ENCODE data around the gene OR5H14.

OR5H14 gene

GRCh38 chr3:98147179-98147578, at the start of gene OR5H14:
TSS of gene OR5H14 (plus strand) at chr3:98147479. CDS start at chr3:98149386, 1,907 bp downstream.
- no peak for TF ChIP-seq EZH2phosphoT487 (IDR thresholded peaks at IDR 0.05; ENCODE audit: low read length)
- Histone ChIP-seq H2AFZ (ENCODE audit: low read length) (no peak within 1 kb of the TSS), H3K27ac (ENCODE audit: low read length) (no peak within 1 kb of the TSS), H3K4me1 (ENCODE audit: low read length) (no peaks in the 10 kb centered on the region), H3K79me2 (ENCODE audit: low read length) (no peaks in the 10 kb centered on the region), H3K9ac (ENCODE audit: low read length) (no peak within 1 kb of the TSS), H3K4me2 (ENCODE audit: low read depth, low read length) (no peak within 1 kb of the TSS), H3K4me3 (ENCODE audit: low read length) (no peak within 1 kb of the TSS), H3K9me2 (replicated peaks; ENCODE audit: insufficient read depth, low read length) (no peaks in the 10 kb centered on the region), H3K9me3 (replicated peaks; ENCODE audit: insufficient read depth, low read length) (no peaks in the 10 kb centered on the region), H3F3A (ENCODE audit: insufficient read depth, low read length) (no peaks in the 10 kb centered on the region), H3K27me3 (replicated peaks; ENCODE audit: insufficient read depth, low read length) (no peaks in the 10 kb centered on the region), H3K36me3 (replicated peaks; ENCODE audit: insufficient read depth, low read length) (no peaks in the 10 kb centered on the region), H4K20me1 (ENCODE audit: insufficient read depth, low read length) (no peaks in the 10 kb centered on the region)
- no peak for DNase-seq

- H3K79me2 ChIP-seq (ENCODE audit: low read length), result no peaks in the 10 kb centered on the region
- H3K9me3 ChIP-seq (replicated peaks; ENCODE audit: insufficient read depth, low read length), result no peaks in the 10 kb centered on the region
- no peak for TF ChIP-seq EZH2phosphoT487 (IDR thresholded peaks at IDR 0.05; ENCODE audit: low read length)
- TF ChIP-seq EZH2 (optimal IDR thresholded peaks at IDR 0.05; ENCODE audit: low read depth, low read length), result no peak
- no peak for TF ChIP-seq CTCF (IDR thresholded peaks at IDR 0.05; ENCODE audit: low read length)
- no peaks in the 10 kb centered on the region for H3K36me3 ChIP-seq (replicated peaks; ENCODE audit: insufficient read depth, low read length)
- no peaks in the 10 kb centered on the region for H3K9me2 ChIP-seq (replicated peaks; ENCODE audit: insufficient read depth, low read length)
- H4K20me1 ChIP-seq (ENCODE audit: insufficient read depth, low read length), result no peaks in the 10 kb centered on the region
- H3F3A ChIP-seq (ENCODE audit: insufficient read depth, low read length), result no peaks in the 10 kb centered on the region
- H3K4me1 ChIP-seq (ENCODE audit: low read length), result no peaks in the 10 kb centered on the region
- no peak overlapping the region for H3K27ac ChIP-seq (ENCODE audit: low read length)
- H3K9ac ChIP-seq (ENCODE audit: low read length), result no peak overlapping the region
- no peak overlapping the region for H3K4me2 ChIP-seq (ENCODE audit: low read depth, low read length)
- no peak for DNase-seq
- H3K4me3 ChIP-seq (ENCODE audit: low read length), result no peak overlapping the region
- no peak overlapping the region for H2AFZ ChIP-seq (ENCODE audit: low read length)
- no peaks in the 10 kb centered on the region for H3K27me3 ChIP-seq (replicated peaks; ENCODE audit: insufficient read depth, low read length)
These were observed 47.4 kb upstream of the OR5H14 start for GRCh38 chr3:98099848-98100247.

- no peak for DNase-seq
- H3K27me3 ChIP-seq (replicated peaks; ENCODE audit: insufficient read depth, low read length), result no peaks in the 10 kb centered on the region
- H3K9me3 ChIP-seq (replicated peaks; ENCODE audit: insufficient read depth, low read length), result no peaks in the 10 kb centered on the region
- no peak overlapping the region for H2AFZ ChIP-seq (ENCODE audit: low read length)
- no peaks in the 10 kb centered on the region for H3K36me3 ChIP-seq (replicated peaks; ENCODE audit: insufficient read depth, low read length)
- no peak overlapping the region for H3K4me3 ChIP-seq (ENCODE audit: low read length)
- no peaks in the 10 kb centered on the region for H3K4me1 ChIP-seq (ENCODE audit: low read length)
- H3K9ac ChIP-seq (ENCODE audit: low read length), result no peak overlapping the region
- no peaks in the 10 kb centered on the region for H3F3A ChIP-seq (ENCODE audit: insufficient read depth, low read length)
- H3K9me2 ChIP-seq (replicated peaks; ENCODE audit: insufficient read depth, low read length), result no peaks in the 10 kb centered on the region
- no peak overlapping the region for H3K4me2 ChIP-seq (ENCODE audit: low read depth, low read length)
- TF ChIP-seq EZH2phosphoT487 (IDR thresholded peaks at IDR 0.05; ENCODE audit: low read length), result no peak
- TF ChIP-seq EZH2 (optimal IDR thresholded peaks at IDR 0.05; ENCODE audit: low read depth, low read length), result no peak
- no peak for TF ChIP-seq CTCF (IDR thresholded peaks at IDR 0.05; ENCODE audit: low read length)
- H3K27ac ChIP-seq (ENCODE audit: low read length), result no peak overlapping the region
- H3K79me2 ChIP-seq (ENCODE audit: low read length), result no peaks in the 10 kb centered on the region
- H4K20me1 ChIP-seq (ENCODE audit: insufficient read depth, low read length), result no peaks in the 10 kb centered on the region
These were observed 39.1 kb upstream of the OR5H14 start for GRCh38 chr3:98108162-98108561.

GRCh38 chr3:98109807-98110549, 37.3 kb upstream of the OR5H14 start:
- Histone ChIP-seq H3K4me1 (ENCODE audit: low read length) (no peaks in the 10 kb centered on the region), H3K27me3 (replicated peaks; ENCODE audit: insufficient read depth, low read length) (no peaks in the 10 kb centered on the region), H3F3A (ENCODE audit: insufficient read depth, low read length) (no peaks in the 10 kb centered on the region), H4K20me1 (ENCODE audit: insufficient read depth, low read length) (no peaks in the 10 kb centered on the region), H3K79me2 (ENCODE audit: low read length) (no peaks in the 10 kb centered on the region), H3K9me2 (replicated peaks; ENCODE audit: insufficient read depth, low read length) (no peaks in the 10 kb centered on the region), H3K27ac (ENCODE audit: low read length) (no peak overlapping the region), H3K9me3 (replicated peaks; ENCODE audit: insufficient read depth, low read length) (no peaks in the 10 kb centered on the region), H3K4me3 (ENCODE audit: low read length) (no peak overlapping the region), H2AFZ (ENCODE audit: low read length) (no peak overlapping the region), H3K4me2 (ENCODE audit: low read depth, low read length) (no peak overlapping the region), H3K36me3 (replicated peaks; ENCODE audit: insufficient read depth, low read length) (no peaks in the 10 kb centered on the region), H3K9ac (ENCODE audit: low read length) (no peak overlapping the region)
- TF ChIP-seq CTCF (IDR thresholded peaks at IDR 0.05; ENCODE audit: low read length), result no peak
- TF ChIP-seq EZH2 (optimal IDR thresholded peaks at IDR 0.05; ENCODE audit: low read depth, low read length), result no peak
- no peak for TF ChIP-seq EZH2phosphoT487 (IDR thresholded peaks at IDR 0.05; ENCODE audit: low read length)
- DNase-seq, result no peak
